ENCODE results near the gene CDHR3.

- TF ChIP-seq CTCF (IDR thresholded peaks at IDR 0.05) (no peak), NFE2L2 (conservative IDR thresholded peaks at IDR 0.05; ENCODE audit: low read length) (no peak), EP300 (IDR thresholded peaks at IDR 0.05) (no peak), POLR2A (IDR thresholded peaks at IDR 0.05; ENCODE audit: low read length) (no peak), ESRRA (IDR thresholded peaks at IDR 0.05; ENCODE audit: borderline replicate concordance, low read length) (no peak), CEBPB (IDR thresholded peaks at IDR 0.05) (no peak), ZSCAN20 (CRISPR knock-in tag; IDR thresholded peaks at IDR 0.05) (no peak), RFX5 (IDR thresholded peaks at IDR 0.05) (no peak), CHD4 (IDR thresholded peaks at IDR 0.05; ENCODE audit: borderline replicate concordance) (no peak), REST (IDR thresholded peaks at IDR 0.05) (no peak), JUNB (IDR thresholded peaks at IDR 0.05) (no peak), FOSB (CRISPR knock-in tag; IDR thresholded peaks at IDR 0.05) (no peak), USF2 (IDR thresholded peaks at IDR 0.05) (no peak)
Measured at GRCh38 chr7:106062006-106062405, 98.9 kb downstream of the CDHR3 start.
